ENCODE results near the gene NOL8.

Gene NOL8

GRCh38 chr9:92293452-92294296 lies 31.5 kb downstream of the NOL8 start, which contains the start of gene IARS1:
IARS1 (minus strand) TSS chr9:92293697; CDS start chr9:92289419, 4,278 bp downstream.
- peak; percentile 93 for DNase-seq (ENCODE audit: low spot score)
- TF ChIP-seq, protein P1, sequence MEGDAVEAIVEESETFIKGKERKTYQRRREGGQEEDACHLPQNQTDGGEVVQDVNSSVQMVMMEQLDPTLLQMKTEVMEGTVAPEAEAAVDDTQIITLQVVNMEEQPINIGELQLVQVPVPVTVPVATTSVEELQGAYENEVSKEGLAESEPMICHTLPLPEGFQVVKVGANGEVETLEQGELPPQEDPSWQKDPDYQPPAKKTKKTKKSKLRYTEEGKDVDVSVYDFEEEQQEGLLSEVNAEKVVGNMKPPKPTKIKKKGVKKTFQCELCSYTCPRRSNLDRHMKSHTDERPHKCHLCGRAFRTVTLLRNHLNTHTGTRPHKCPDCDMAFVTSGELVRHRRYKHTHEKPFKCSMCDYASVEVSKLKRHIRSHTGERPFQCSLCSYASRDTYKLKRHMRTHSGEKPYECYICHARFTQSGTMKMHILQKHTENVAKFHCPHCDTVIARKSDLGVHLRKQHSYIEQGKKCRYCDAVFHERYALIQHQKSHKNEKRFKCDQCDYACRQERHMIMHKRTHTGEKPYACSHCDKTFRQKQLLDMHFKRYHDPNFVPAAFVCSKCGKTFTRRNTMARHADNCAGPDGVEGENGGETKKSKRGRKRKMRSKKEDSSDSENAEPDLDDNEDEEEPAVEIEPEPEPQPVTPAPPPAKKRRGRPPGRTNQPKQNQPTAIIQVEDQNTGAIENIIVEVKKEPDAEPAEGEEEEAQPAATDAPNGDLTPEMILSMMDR (IDR thresholded peaks at IDR 0.05; ENCODE audit: extremely low read depth, insufficient read depth, missing control alignments): peak; percentile 40
- in situ Hi-C loops (cut with MboI; ENCODE audit: low pct_unique_long_range_greater_than_20kb, low sequenced_read_pairs, unreplicated experiment): no loop called here

DNA sequence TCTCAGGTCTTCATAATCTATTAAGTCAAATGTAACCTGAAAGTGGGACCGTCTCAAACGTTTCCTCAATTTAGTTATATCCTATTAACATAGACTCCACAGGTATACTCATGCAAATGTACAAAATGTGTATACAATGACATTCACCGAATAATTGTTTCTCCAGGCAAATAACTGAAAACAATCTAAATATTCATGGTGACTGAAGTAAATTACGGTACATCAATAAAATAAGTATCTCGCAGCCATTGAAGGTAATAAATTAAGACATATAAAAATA lies 32.1 kb downstream of the NOL8 start:
- TF ChIP-seq, protein P1 (IDR thresholded peaks at IDR 0.05; ENCODE audit: extremely low read depth, insufficient read depth, missing control alignments): no peak
- in situ Hi-C loops (cut with MboI; ENCODE audit: low pct_unique_long_range_greater_than_20kb, low sequenced_read_pairs, unreplicated experiment): no loop called here
- DNase-seq (ENCODE audit: low spot score): no peak

GRCh38 chr9:92292338-92293074 lies 32.6 kb downstream of the NOL8 start:
- in situ Hi-C loops (cut with MboI; ENCODE audit: low pct_unique_long_range_greater_than_20kb, low sequenced_read_pairs, unreplicated experiment): no loop called here
- TF ChIP-seq, protein P1 (IDR thresholded peaks at IDR 0.05; ENCODE audit: extremely low read depth, insufficient read depth, missing control alignments): no peak
- no peak for DNase-seq (ENCODE audit: low spot score)

- DNase-seq (ENCODE audit: low spot score): no peak
- TF ChIP-seq, protein P1 (IDR thresholded peaks at IDR 0.05; ENCODE audit: extremely low read depth, insufficient read depth, missing control alignments): no peak
- in situ Hi-C loops (cut with MboI; ENCODE audit: low pct_unique_long_range_greater_than_20kb, low sequenced_read_pairs, unreplicated experiment): no loop called here
Observed at GRCh38 chr9:92291577-92291976, 33.6 kb downstream of the NOL8 start.

DNA sequence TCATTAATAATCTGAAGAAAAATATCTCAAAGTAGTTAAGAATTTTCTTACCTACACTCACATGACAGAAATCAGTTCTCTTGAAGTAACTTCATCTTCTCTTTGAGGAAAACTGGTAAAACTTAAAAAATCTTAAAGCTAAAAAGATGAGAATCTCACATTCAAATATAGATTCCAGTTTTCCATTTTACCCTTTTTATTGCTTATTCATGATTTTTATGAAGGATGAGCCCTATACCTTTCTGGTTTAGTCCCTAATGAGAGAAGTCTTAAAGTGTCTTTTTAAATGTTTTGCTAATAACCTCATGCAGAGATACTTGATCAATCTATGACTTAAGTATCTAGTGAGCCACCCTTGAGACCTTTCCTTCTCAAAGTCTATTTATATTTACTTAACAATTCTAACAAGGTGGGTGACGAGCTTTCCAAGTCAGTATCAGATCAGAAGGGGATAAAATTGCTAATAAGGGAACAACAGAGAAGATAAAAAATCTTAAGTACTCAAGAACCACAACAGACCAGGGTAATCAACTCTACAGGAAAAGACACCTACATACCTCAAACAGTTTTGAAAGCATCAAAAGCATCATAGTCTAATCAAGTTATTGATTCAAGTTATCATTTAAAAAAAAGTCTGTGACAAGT lies 34.2 kb downstream of the NOL8 start:
- in situ Hi-C loops (cut with MboI; ENCODE audit: low pct_unique_long_range_greater_than_20kb, low sequenced_read_pairs, unreplicated experiment): no loop called here
- no peak for DNase-seq (ENCODE audit: low spot score)
- TF ChIP-seq, protein P1 (IDR thresholded peaks at IDR 0.05; ENCODE audit: extremely low read depth, insufficient read depth, missing control alignments): no peak

- DNase-seq (ENCODE audit: low spot score): no peak
- in situ Hi-C loops (cut with MboI; ENCODE audit: low pct_unique_long_range_greater_than_20kb, low sequenced_read_pairs, unreplicated experiment): no loop called here
- TF ChIP-seq, protein P1 (IDR thresholded peaks at IDR 0.05; ENCODE audit: extremely low read depth, insufficient read depth, missing control alignments): no peak
Observed at GRCh38 chr9:92289708-92290390, 35.3 kb downstream of the NOL8 start.

Measured in GM13977 (cell line).